HFFc6 (cell line): ENCODE results near the gene PPHLN1. TPM values are rescaled to one million over a fixed set of nuclear protein-coding genes. Genes with fewer than 3 reads are reported as not detected.
"Not testable (repeated sequence)": the region's sequence is repeated elsewhere in the genome, so short reads cannot be mapped to it uniquely, and the experiment has no call there.

Experiments
- DNase-seq: peaks from one replicate; pipeline ENCODE4 v3.0.0-alpha.2; 2018
- H3K27ac Mint-ChIP-seq: 2 replicates; pipeline ENCODE4 v1.8.0; 2020; ENCODE audit warnings: mild to moderate bottlenecking, mixed read lengths
- H3K27me3 Mint-ChIP-seq: 2 replicates; pipeline ENCODE4 v1.8.0; 2021; ENCODE audit warnings: mild to moderate bottlenecking, moderate library complexity, mixed read lengths; ENCODE audit not compliant: insufficient read depth
- H3K36me3 Mint-ChIP-seq: 2 replicates; pipeline ENCODE4 v1.8.0; 2021; ENCODE audit warnings: low read depth, mixed read lengths
- H3K4me1 Mint-ChIP-seq: 2 replicates; pipeline ENCODE4 v1.8.0; 2020; ENCODE audit warnings: low read depth, mixed read lengths
- H3K4me3 Mint-ChIP-seq: 2 replicates; pipeline ENCODE4 v1.8.0; 2020; ENCODE audit warnings: mild to moderate bottlenecking, moderate library complexity, mixed read lengths
- H3K9me3 Mint-ChIP-seq: 2 replicates; pipeline ENCODE4 v1.8.0; 2020; ENCODE audit warnings: mild to moderate bottlenecking, mixed read lengths
- total RNA-seq, 6 experiments: library from RNA; stranded (reverse); fragmentation: NEBNext Ultra II Directional; extraction: Animal tissue kit (Norgen Biotek cat#: 25700); gene quantifications; 2 replicates in 1 of 6; 3 replicates in 5 of 6; pipeline ENCODE4 v1.2.3, GENCODE V29; 2021
- TF ChIP-seq, protein P1 (sequence below): fragments of 200-600 bp; sonication (generic); IDR thresholded peaks from 2 replicates; pipeline ENCODE4 v1.5.0; 2021; ENCODE audit warnings: antibody characterized with exemption, mild to moderate bottlenecking

The PPHLN1 gene
- total RNA-seq, 6 experiments from 2014 or later = 60.5 to 68.6 (median 63.5) TPM

DNA sequence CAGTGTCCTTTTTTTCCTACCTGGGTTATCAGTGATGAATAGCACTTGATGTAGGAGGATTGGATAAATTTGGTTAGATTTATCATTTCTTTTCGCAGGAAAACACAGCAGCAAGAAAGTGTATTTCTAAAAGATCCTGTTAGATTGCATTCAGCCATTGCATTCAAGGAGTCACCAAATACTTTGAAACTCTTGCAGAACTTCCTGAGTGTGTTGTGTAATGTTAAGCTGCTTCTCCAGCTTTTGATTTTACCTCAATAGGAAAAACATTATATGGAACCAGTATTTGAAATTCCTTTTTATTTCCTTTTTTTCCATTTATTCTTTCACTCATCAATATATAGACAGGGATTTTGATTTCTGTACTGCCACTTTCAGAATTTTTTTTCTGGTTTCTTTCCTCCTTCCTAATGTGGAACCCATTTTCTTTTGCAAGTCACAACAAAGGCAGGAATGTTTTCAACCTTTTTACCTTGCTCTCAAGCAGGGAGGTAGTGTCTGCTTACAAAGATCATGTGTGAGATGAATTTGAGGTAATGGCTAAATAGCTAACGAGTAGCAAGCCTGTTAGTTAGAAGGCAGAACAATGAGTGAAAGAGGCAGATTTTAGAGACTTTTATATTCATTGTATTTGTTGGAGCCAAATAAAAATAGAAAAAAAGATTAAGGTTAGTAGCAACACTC lies 56.2 kb downstream of the PPHLN1 start:
- TF ChIP-seq, protein P1, sequence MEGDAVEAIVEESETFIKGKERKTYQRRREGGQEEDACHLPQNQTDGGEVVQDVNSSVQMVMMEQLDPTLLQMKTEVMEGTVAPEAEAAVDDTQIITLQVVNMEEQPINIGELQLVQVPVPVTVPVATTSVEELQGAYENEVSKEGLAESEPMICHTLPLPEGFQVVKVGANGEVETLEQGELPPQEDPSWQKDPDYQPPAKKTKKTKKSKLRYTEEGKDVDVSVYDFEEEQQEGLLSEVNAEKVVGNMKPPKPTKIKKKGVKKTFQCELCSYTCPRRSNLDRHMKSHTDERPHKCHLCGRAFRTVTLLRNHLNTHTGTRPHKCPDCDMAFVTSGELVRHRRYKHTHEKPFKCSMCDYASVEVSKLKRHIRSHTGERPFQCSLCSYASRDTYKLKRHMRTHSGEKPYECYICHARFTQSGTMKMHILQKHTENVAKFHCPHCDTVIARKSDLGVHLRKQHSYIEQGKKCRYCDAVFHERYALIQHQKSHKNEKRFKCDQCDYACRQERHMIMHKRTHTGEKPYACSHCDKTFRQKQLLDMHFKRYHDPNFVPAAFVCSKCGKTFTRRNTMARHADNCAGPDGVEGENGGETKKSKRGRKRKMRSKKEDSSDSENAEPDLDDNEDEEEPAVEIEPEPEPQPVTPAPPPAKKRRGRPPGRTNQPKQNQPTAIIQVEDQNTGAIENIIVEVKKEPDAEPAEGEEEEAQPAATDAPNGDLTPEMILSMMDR = no peak

DNA sequence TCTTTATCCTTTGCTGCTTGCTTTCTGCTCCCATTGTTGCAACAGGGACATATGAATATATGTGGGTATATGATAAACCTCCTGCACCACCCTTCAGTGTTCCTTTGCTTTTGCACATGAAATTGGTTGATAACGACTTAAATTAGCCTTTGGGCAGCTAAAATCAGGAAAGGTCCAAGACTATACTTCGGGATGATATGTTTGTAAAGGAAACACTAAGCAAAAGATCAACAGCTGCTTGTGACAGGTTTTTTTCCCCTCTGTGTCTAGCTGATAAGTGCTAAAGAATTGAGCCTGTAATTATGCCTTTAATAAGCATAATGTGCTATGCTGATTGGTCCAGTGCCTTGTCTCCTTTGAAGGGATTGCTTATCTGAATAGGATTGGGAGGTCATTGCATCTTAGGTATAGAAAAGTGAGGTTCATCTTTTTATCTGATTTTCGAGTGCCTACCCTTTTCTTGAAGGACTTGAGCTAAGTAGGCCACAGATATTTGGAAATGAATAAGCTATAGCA lies 59.4 kb downstream of the PPHLN1 start:
- Mint-ChIP-seq H3K4me1 (no peaks in the 10 kb centered on the region), H3K27ac (no peak overlapping the region)

More for the DNA sequence above, 56.2 kb downstream of the PPHLN1 start:
- H3K27me3 Mint-ChIP-seq = no peaks in the 10 kb centered on the region
- H3K9me3 Mint-ChIP-seq = no peaks in the 10 kb centered on the region
- no peak overlapping the region for H3K4me3 Mint-ChIP-seq
- no peaks in the 10 kb centered on the region for H3K4me1 Mint-ChIP-seq
- no peak overlapping the region for H3K27ac Mint-ChIP-seq
- no peak for DNase-seq
- H3K36me3 Mint-ChIP-seq = no peaks in the 10 kb centered on the region

DNA sequence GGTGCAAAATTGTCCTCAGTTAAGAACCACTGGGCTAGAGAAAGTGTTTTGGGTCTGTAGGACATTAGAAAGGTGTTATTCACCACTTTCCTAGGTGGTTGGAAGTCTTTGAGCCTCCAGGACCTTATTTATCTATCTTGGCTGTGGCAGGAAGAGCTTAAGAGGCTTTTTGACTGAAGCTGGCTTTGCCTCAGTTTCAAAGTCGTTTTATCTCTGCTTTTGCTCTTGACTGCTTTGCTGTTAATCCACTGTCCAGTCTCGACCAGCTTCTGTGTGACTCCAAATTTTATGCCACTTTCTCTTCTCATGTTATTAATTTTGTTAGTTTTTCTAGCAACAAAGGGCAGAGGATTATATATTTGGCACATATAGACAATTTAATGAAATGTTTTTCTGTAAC lies 60.3 kb downstream of the PPHLN1 start:
- no peak overlapping the region for H3K27ac Mint-ChIP-seq
- TF ChIP-seq, protein P1 = no peak
- H3K27me3 Mint-ChIP-seq = no peaks in the 10 kb centered on the region
- H3K4me1 Mint-ChIP-seq = no peaks in the 10 kb centered on the region
- no peaks in the 10 kb centered on the region for H3K9me3 Mint-ChIP-seq
- DNase-seq = no peak
- H3K4me3 Mint-ChIP-seq = no peak overlapping the region
- H3K36me3 Mint-ChIP-seq = peaks cover 10% of the 10 kb centered on the region

More for the DNA sequence above, 59.4 kb downstream of the PPHLN1 start:
- peaks cover 7% of the 10 kb centered on the region for H3K36me3 Mint-ChIP-seq
- TF ChIP-seq, protein P1 = no peak
- no peak overlapping the region for H3K4me3 Mint-ChIP-seq
- DNase-seq = no peak
- no peaks in the 10 kb centered on the region for H3K9me3 Mint-ChIP-seq
- no peaks in the 10 kb centered on the region for H3K27me3 Mint-ChIP-seq

DNA sequence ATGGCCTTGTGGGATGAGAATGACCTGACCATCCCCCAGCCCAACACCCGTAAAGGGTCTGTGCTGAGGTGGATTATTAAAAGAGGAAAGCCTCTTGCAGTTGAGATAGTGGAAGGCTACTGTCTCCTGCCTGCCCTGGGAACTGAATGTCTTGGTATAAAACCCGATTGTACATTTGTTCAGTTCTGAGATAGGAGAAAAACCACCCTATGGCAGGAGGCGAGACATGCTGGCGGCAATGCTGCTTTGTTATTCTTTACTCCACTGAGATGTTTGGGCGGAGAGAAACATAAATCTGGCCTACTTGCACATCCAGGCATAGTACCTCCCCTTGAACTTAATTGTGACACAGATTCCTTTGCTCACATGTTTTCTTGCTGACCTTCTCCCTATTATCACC lies 62.1 kb downstream of the PPHLN1 start:
- H3K9me3 Mint-ChIP-seq, H3K27me3 Mint-ChIP-seq, H3K36me3 Mint-ChIP-seq, H3K4me3 Mint-ChIP-seq, H3K4me1 Mint-ChIP-seq, H3K27ac Mint-ChIP-seq, DNase-seq: not testable (repeated sequence)

DNA sequence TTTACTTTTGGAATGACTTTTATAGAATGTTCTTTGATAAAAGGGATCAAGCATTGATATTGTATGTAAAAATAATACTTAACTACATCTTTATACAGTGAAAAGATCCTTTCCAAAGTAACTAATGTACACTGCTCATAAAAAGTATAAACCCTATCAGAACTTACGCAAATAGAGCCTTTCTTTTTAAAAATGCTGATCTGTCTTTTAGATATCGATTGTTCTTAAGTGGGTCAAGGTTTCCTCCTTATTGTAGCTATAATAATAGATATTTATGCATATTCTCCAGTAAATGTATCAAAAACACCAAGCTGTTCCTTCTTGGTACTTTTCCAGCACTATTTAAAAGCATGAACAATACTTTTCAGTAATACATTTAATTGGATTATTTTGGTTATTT lies 68.5 kb downstream of the PPHLN1 start:
- Mint-ChIP-seq H3K27me3 (no peaks in the 10 kb centered on the region), H3K4me1 (peaks cover 8% of the 10 kb centered on the region), H3K4me3 (no peak overlapping the region), H3K27ac (no peak overlapping the region), H3K36me3 (peaks cover 21% of the 10 kb centered on the region), H3K9me3 (no peaks in the 10 kb centered on the region)
- no peak for DNase-seq
- TF ChIP-seq, protein P1 = no peak

DNA sequence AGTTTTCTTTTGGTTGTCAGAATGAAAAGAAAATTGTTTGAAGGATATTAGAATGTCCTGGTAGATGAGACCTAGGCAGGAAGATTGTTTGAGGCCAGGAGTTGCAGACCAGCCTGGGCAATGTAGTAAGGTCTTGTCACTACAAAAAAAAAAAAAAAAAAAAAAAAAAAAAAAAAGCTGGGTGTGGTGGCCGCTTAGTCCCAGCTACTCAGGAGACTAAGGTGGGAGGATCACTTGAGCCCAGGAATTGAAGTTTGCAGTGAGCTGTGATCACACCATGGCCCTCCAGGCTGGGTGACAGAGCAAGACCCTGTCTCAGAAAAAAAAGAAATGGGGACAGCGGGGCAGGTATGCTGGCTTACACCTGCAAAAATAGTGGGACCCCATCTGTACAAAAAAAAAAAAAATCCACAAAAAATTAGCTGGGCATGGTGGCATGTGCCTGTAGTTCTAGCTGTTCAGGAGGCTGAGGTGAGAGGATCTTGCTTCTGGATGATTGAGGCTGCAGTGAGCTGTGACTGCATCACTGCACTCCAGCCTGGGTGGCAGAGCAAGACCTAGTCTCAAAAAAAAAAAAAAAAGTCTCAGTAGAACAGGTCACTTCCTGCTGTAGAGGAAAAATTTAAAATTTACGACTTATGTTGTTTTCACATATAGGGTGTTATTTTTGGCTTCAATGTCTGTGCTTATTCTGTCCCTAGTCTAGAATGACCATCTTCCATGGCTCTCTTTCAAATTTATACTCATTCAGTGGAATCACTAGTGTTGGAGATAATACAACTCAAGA lies 70.7 kb downstream of the PPHLN1 start:
- no peaks in the 10 kb centered on the region for H3K9me3 Mint-ChIP-seq
- peaks cover 8% of the 10 kb centered on the region for H3K4me1 Mint-ChIP-seq
- H3K4me3 Mint-ChIP-seq = no peak overlapping the region
- DNase-seq = no peak
- H3K27me3 Mint-ChIP-seq = no peaks in the 10 kb centered on the region
- TF ChIP-seq, protein P1 = no peak
- H3K27ac Mint-ChIP-seq = peak overlapping the region; percentile 40; the same call in 1 of the 2 replicates
- H3K36me3 Mint-ChIP-seq = peaks cover 19% of the 10 kb centered on the region
